HG03571 (cell line): ENCODE results near the gene PTPRD.

Experiments used
- ATAC-seq: cut with Tn5 transposase; IDR thresholded peaks from one replicate; pipeline ENCODE4 v1.9.1; 2021; ENCODE audit not compliant: unreplicated experiment

PTPRD gene

GRCh38 chr9:8637626-8638025 is 1975.2 kb downstream of the PTPRD start:
- ATAC-seq = no peak

GRCh38 chr9:8633784-8634183 is 1979.0 kb downstream of the PTPRD start:
- ATAC-seq = no peak

- no peak for ATAC-seq
Observed at GRCh38 chr9:8632493-8632892, 1980.3 kb downstream of the PTPRD start.

- ATAC-seq = no peak
Observed at GRCh38 chr9:8628791-8629190, 1984.0 kb downstream of the PTPRD start.

- no peak for ATAC-seq
Observed at GRCh38 chr9:8627976-8628679, 1984.7 kb downstream of the PTPRD start.

GRCh38 chr9:8622871-8623270 is 1989.9 kb downstream of the PTPRD start:
- ATAC-seq = no peak

- no peak for ATAC-seq
Observed at GRCh38 chr9:8622222-8622802, 1990.5 kb downstream of the PTPRD start.

GRCh38 chr9:8621416-8621815 is 1991.4 kb downstream of the PTPRD start:
- no peak for ATAC-seq

- no peak for ATAC-seq
Observed at GRCh38 chr9:8616414-8616813, 1996.4 kb downstream of the PTPRD start.

GRCh38 chr9:8614926-8615440 is 1997.8 kb downstream of the PTPRD start:
- no peak for ATAC-seq

GRCh38 chr9:8613346-8613825 is 1999.4 kb downstream of the PTPRD start:
- ATAC-seq = no peak

- ATAC-seq = no peak
Observed at GRCh38 chr9:8611153-8611552, 2001.6 kb downstream of the PTPRD start.

- ATAC-seq = no peak
Observed at GRCh38 chr9:8610256-8610655, 2002.5 kb downstream of the PTPRD start.

GRCh38 chr9:8605096-8605495 is 2007.7 kb downstream of the PTPRD start:
- no peak for ATAC-seq

- ATAC-seq = no peak
Observed at GRCh38 chr9:8604201-8604600, 2008.6 kb downstream of the PTPRD start.

GRCh38 chr9:8600914-8601680 is 2011.7 kb downstream of the PTPRD start:
- ATAC-seq = no peak

- ATAC-seq = no peak
Observed at GRCh38 chr9:8599937-8600336, 2012.9 kb downstream of the PTPRD start.

- ATAC-seq = no peak
Observed at GRCh38 chr9:8589476-8589875, 2023.3 kb downstream of the PTPRD start.

GRCh38 chr9:8585036-8585435 is 2027.8 kb downstream of the PTPRD start:
- no peak for ATAC-seq

- no peak for ATAC-seq
Observed at GRCh38 chr9:8579661-8580060, 2033.1 kb downstream of the PTPRD start.

GRCh38 chr9:8576741-8577140 is 2036.1 kb downstream of the PTPRD start:
- ATAC-seq = no peak

- ATAC-seq = no peak
Observed at GRCh38 chr9:8574846-8575245, 2038.0 kb downstream of the PTPRD start.
